GM18951 (cell line): ENCODE results near the gene NFE2L3.
A peak's percentile ranks its signal among the peaks of the same experiment; 100 is the strongest.
"Not testable (repeated sequence)": the region's sequence is repeated elsewhere in the genome, so short reads cannot be mapped to it uniquely, and the experiment has no call there.

ENCODE experiments used
- POLR2A ChIP-seq: IDR thresholded peaks from 4 replicates; pipeline ENCODE4 v1.6.1; 2011; ENCODE audit warnings: mild to moderate bottlenecking; ENCODE audit not compliant: insufficient read length, insufficient read depth; ENCODE audit errors: extremely low read depth
- in situ Hi-C: fragments of 300-500 bp; cut with MboI; formaldehyde crosslinking; loops from one replicate; pipeline ENCODE4 v1.12.0; 2022; ENCODE audit warnings: low sequenced_read_pairs, mixed read lengths, inconsistent platforms; ENCODE audit not compliant: unreplicated experiment

The NFE2L3 gene

GRCh38 chr7:26167303-26167934, 15.4 kb downstream of the NFE2L3 start:
- TF ChIP-seq POLR2A: no peak
- in situ Hi-C loops: no loop called here

- no peak for TF ChIP-seq POLR2A
- in situ Hi-C loops: no loop called here
Measured at GRCh38 chr7:26168458-26169023, 16.5 kb downstream of the NFE2L3 start.

- TF ChIP-seq POLR2A: no peak
- in situ Hi-C loops: no loop called here
Measured at GRCh38 chr7:26169271-26169670, 17.3 kb downstream of the NFE2L3 start.

GRCh38 chr7:26170663-26171062, 18.7 kb downstream of the NFE2L3 start:
- TF ChIP-seq POLR2A: no peak
- in situ Hi-C loops: no loop called here

- in situ Hi-C loops: no loop called here
- TF ChIP-seq POLR2A: no peak
Measured at GRCh38 chr7:26171601-26172000, 19.6 kb downstream of the NFE2L3 start.

- no peak for TF ChIP-seq POLR2A
- in situ Hi-C loops: no loop called here
Measured at GRCh38 chr7:26172048-26172447, 20.1 kb downstream of the NFE2L3 start.

- in situ Hi-C loops: not testable (repeated sequence)
Measured at GRCh38 chr7:26175903-26176302, 23.9 kb downstream of the NFE2L3 start.

- in situ Hi-C loops: not testable (repeated sequence)
Measured at GRCh38 chr7:26176696-26177095, 24.7 kb downstream of the NFE2L3 start.

GRCh38 chr7:26177269-26177668, 25.3 kb downstream of the NFE2L3 start:
- in situ Hi-C loops: not testable (repeated sequence)

GRCh38 chr7:26178272-26178960, 26.4 kb downstream of the NFE2L3 start:
- in situ Hi-C loops: no loop called here
- no peak for TF ChIP-seq POLR2A

- no peak for TF ChIP-seq POLR2A
- in situ Hi-C loops: no loop called here
Measured at GRCh38 chr7:26179422-26179821, 27.4 kb downstream of the NFE2L3 start.

GRCh38 chr7:26179826-26180497, 28.0 kb downstream of the NFE2L3 start:
- peak; percentile 5 for TF ChIP-seq POLR2A
- in situ Hi-C loops: no loop called here

GRCh38 chr7:26180792-26181198, 28.8 kb downstream of the NFE2L3 start:
- TF ChIP-seq POLR2A: no peak
- in situ Hi-C loops: no loop called here
